ENCODE data around the gene LPXN.

The LPXN gene

GRCh38 chr11:58575377-58576020 is at the start of gene LPXN:
Gene LPXN, minus strand, starts transcription at chr11:58575856. Its CDS starts 84 bp downstream, at chr11:58575772.
- H3K4me3 ChIP-seq (ENCODE audit: low read depth in 1 of 2, low read length in 1 of 2): peak within 1 kb of the TSS; percentile 48 to 54

GRCh38 chr11:58625086-58625485 is 49.4 kb upstream of the LPXN start:
- Histone ChIP-seq H3K9me3 (no peaks in the 10 kb centered on the region), H3K4me3 (ENCODE audit: low read depth in 1 of 2, low read length in 1 of 2) (no peak overlapping the region), H3K36me3 (peaks cover 67% of the 10 kb centered on the region), H3K27ac (no peak overlapping the region), H3K4me1 (ENCODE audit: control insufficient read depth in 1 of 2, insufficient read depth in 1 of 2, low read depth in 1 of 2, low read length in 1 of 2) (no peaks in the 10 kb centered on the region), H3K27me3 (no peaks in the 10 kb centered on the region)
- no peak for TF ChIP-seq CTCF (IDR thresholded peaks at IDR 0.05)

More at GRCh38 chr11:58575377-58576020, at the start of gene LPXN:
- Histone ChIP-seq H3K27ac (peak within 1 kb of the TSS; percentile 98), H3K27me3 (no peaks in the 10 kb centered on the region), H3K9me3 (no peaks in the 10 kb centered on the region), H3K4me1 (ENCODE audit: control insufficient read depth in 1 of 2, insufficient read depth in 1 of 2, low read depth in 1 of 2, low read length in 1 of 2) (peaks cover 50 to 56% of the 10 kb centered on the region in 2 experiments), H3K36me3 (no peaks in the 10 kb centered on the region)
- no peak for TF ChIP-seq CTCF (IDR thresholded peaks at IDR 0.05)

GRCh38 chr11:58622344-58622743 is 46.7 kb upstream of the LPXN start, which contains the start of gene CNTF:
Gene CNTF, plus strand, starts transcription at chr11:58622665. Its CDS starts 88 bp downstream, at chr11:58622753.
- no peak within 1 kb of the TSS for H3K4me3 ChIP-seq (ENCODE audit: low read depth in 1 of 2, low read length in 1 of 2)
- no peak for TF ChIP-seq CTCF (IDR thresholded peaks at IDR 0.05)
- no peaks in the 10 kb centered on the region for H3K9me3 ChIP-seq
- no peaks in the 10 kb centered on the region for H3K27me3 ChIP-seq
- no peak within 1 kb of the TSS for H3K27ac ChIP-seq
- H3K36me3 ChIP-seq: peaks cover 88% of the 10 kb centered on the region
- H3K4me1 ChIP-seq (ENCODE audit: control insufficient read depth in 1 of 2, insufficient read depth in 1 of 2, low read depth in 1 of 2, low read length in 1 of 2): no peaks in the 10 kb centered on the region

GRCh38 chr11:58621586-58622262 is 46.1 kb upstream of the LPXN start:
- no peaks in the 10 kb centered on the region for H3K4me1 ChIP-seq (ENCODE audit: control insufficient read depth in 1 of 2, insufficient read depth in 1 of 2, low read depth in 1 of 2, low read length in 1 of 2)
- TF ChIP-seq CTCF (IDR thresholded peaks at IDR 0.05): no peak
- peaks cover 92% of the 10 kb centered on the region for H3K36me3 ChIP-seq
- no peak overlapping the region for H3K4me3 ChIP-seq (ENCODE audit: low read depth in 1 of 2, low read length in 1 of 2)
- no peak overlapping the region for H3K27ac ChIP-seq
- no peaks in the 10 kb centered on the region for H3K9me3 ChIP-seq
- no peaks in the 10 kb centered on the region for H3K27me3 ChIP-seq

GRCh38 chr11:58617976-58618557 is 42.4 kb upstream of the LPXN start:
- no peak for TF ChIP-seq CTCF (IDR thresholded peaks at IDR 0.05)
- H3K4me1 ChIP-seq (ENCODE audit: control insufficient read depth in 1 of 2, insufficient read depth in 1 of 2, low read depth in 1 of 2, low read length in 1 of 2): no peaks in the 10 kb centered on the region
- no peak overlapping the region for H3K4me3 ChIP-seq (ENCODE audit: low read depth in 1 of 2, low read length in 1 of 2)
- no peaks in the 10 kb centered on the region for H3K9me3 ChIP-seq
- no peaks in the 10 kb centered on the region for H3K27me3 ChIP-seq
- peaks cover 93% of the 10 kb centered on the region for H3K36me3 ChIP-seq
- no peak overlapping the region for H3K27ac ChIP-seq
